ENCODE data around the gene AQP6.

DNA sequence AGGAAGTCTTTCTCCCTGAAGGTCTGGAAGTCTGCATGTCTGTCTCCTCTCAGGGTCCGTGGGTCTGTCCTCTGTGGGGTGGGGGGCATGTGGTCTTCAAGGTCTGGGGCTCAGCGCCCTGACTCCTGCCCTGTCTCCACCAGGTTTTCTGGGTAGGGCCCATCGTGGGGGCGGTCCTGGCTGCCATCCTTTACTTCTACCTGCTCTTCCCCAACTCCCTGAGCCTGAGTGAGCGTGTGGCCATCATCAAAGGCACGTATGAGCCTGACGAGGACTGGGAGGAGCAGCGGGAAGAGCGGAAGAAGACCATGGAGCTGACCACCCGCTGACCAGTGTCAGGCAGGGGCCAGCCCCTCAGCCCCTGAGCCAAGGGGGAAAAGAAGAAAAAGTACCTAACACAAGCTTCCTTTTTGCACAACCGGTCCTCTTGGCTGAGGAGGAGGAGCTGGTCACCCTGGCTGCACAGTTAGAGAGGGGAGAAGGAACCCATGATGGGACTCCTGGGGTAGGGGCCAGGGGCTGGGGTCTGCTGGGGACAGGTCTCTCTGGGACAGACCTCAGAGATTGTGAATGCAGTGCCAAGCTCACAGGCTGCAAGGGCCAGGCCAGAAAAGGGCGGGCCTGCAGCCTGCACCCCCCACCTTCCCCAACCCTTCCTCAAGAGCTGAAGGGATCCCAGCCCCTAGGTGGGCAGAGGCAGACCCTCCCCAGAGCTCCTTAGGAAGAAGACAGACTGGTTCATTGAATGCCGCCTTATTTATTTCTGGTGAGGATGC, 7.7 kb upstream of the AQP6 start:
- TF ChIP-seq, protein P1, sequence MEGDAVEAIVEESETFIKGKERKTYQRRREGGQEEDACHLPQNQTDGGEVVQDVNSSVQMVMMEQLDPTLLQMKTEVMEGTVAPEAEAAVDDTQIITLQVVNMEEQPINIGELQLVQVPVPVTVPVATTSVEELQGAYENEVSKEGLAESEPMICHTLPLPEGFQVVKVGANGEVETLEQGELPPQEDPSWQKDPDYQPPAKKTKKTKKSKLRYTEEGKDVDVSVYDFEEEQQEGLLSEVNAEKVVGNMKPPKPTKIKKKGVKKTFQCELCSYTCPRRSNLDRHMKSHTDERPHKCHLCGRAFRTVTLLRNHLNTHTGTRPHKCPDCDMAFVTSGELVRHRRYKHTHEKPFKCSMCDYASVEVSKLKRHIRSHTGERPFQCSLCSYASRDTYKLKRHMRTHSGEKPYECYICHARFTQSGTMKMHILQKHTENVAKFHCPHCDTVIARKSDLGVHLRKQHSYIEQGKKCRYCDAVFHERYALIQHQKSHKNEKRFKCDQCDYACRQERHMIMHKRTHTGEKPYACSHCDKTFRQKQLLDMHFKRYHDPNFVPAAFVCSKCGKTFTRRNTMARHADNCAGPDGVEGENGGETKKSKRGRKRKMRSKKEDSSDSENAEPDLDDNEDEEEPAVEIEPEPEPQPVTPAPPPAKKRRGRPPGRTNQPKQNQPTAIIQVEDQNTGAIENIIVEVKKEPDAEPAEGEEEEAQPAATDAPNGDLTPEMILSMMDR (conservative IDR thresholded peaks at IDR 0.05 in 1 of 2, IDR thresholded peaks at IDR 0.05 in 1 of 2; ENCODE audit: low read depth in 1 of 2, low read length in 2 of 2), result no peak
- TF ChIP-seq EZH2 (IDR thresholded peaks at IDR 0.05; ENCODE audit: low read length, missing control alignments), result no peak

All from fibroblast of lung (primary cell).